Endothelial cell of umbilical vein (primary cell): ENCODE results near the gene SKOR1.

ENCODE experiments used
- CTCF ChIP-seq, 2 donors: IDR thresholded peaks; 1 replicate in 1 of 2; 2 replicates in 1 of 2; pipeline ENCODE4 v1.5.1; 2011; ENCODE audit warnings: low read length in 2 of 2, mild to moderate bottlenecking in 2 of 2, moderate library complexity in 2 of 2, control low read depth in 1 of 2, inconsistent platforms in 1 of 2, low read depth in 1 of 2; ENCODE audit not compliant: insufficient read depth in 1 of 2; ENCODE audit errors: extremely low read depth in 1 of 2
- JUN ChIP-seq: IDR thresholded peaks from 2 replicates; pipeline ENCODE4 v1.6.1; 2011; ENCODE audit warnings: borderline replicate concordance, low read depth; ENCODE audit not compliant: insufficient read length, insufficient read depth
- POLR2A ChIP-seq: IDR thresholded peaks from 2 replicates; pipeline ENCODE4 v1.6.1; 2012; ENCODE audit warnings: low read depth, mild to moderate bottlenecking, control low read depth, low read length

- TF ChIP-seq CTCF (IDR thresholded peaks at IDR 0.05; ENCODE audit: extremely low read depth in 1 of 2, insufficient read depth in 1 of 2, low read depth in 1 of 2, low read length in 2 of 2) (no peak), POLR2A (no peak), JUN (no peak)
Measured at GRCh38 chr15:67794832-67795574, 30.3 kb upstream of the SKOR1 start.
